ENCODE data around the gene SPC25.
"Not testable (repeated sequence)": the region's sequence is repeated elsewhere in the genome, so short reads cannot be mapped to it uniquely, and the experiment has no call there.

The SPC25 gene

GRCh38 chr2:168890006-168890782 lies at the start of gene SPC25:
Gene SPC25 (minus strand): TSS chr2:168890430. CDS start chr2:168889519, 911 bp downstream.
- DNase-seq = peak; percentile 92

DNA sequence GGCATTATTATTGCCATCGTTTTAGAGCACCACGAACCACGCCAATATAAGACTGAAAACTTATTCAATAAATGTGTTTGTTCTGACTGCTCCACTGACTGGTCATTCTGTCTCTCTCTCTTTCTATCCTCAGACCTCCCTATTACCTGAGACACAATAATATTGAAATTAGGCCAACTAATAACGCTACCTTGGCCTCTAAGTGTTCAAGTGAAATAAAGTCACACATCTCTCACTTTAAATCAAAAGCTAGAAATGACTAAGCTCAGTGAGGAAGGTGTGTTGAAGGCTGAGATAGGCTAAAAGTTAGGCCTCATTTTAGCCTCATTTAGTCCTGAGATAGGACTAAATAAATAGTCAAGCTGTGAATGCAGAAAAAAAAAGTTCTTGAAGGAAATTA lies 49.7 kb upstream of the SPC25 start:
- DNase-seq = no peak

- no peak for DNase-seq
Observed at GRCh38 chr2:168939061-168939460, 48.8 kb upstream of the SPC25 start.

DNA sequence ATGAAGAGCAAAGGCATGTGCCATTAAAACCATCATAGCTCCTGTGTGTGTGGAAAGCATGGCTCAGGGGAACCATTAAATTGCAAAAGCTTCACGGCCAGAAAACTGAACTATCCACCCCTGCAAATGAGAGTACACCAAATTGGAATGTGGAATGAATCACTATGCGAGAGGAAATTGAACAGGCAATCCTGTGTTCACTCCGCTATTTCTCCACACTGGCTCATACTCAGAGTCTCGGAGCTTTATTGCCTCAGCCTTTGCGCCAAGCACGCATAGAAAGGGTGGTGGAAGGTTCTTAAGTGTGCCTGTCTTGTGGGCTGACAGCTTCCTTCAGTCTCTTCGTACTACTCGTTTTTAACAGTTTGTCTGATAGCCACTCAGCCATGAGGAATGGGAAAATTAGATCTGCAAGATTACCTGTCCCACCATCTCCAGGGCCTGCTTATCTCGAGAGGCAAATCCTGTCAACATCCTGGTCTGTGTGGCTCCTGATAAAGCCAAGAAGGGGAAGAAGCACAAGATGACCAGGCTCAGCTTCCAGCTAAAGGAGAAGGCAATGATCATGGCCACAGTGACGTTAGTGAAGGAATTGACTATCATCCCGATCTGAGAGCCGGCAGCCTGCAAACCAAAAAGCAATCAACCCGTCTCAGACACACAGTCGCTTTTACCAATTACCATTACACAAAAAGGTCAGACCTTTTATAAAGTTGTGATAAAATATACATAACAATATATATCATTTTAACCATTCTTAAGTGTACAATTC lies 45.8 kb upstream of the SPC25 start:
- no peak for DNase-seq

GRCh38 chr2:168934826-168935225 lies 44.6 kb upstream of the SPC25 start:
- DNase-seq = no peak

DNA sequence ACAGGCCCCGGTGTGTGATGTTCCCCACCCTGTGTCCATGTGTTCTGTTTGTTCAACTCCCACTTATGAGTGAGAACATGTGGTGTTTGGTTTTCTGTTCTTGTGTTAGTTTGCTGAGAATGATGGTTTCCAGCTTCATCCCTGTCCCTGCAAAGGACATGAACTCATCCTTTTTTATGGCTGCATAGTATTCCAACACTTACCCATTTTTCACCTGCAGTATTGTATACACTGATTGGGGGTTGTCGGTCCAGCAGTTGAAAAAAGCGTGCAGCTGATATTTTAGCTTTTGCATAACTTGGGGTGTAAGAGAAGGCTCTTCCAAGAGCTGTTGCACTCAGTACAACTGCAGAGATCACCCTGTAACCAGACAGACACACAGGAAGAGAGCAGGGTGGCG lies 41.9 kb upstream of the SPC25 start:
- not testable (repeated sequence) for DNase-seq

DNA sequence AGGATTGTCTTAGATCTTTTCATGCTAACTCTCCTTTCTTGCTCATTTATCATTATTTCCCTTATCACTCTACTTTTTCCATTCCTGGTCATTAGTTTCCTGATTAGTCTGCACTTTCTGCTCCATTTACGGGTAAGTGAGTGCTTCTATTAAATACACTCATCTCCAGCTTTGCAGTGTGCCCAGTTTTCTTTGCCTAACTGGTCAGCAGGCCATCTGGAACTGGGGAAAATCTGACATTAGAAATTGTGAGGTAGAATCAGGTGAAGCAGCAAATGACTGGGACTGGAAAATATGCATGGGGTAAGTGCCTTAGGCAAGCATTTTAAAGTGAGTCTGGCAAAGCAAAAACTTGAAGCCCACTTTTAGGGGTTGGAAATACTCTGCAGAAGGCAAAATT lies 40.0 kb upstream of the SPC25 start:
- no peak for DNase-seq

GRCh38 chr2:168929031-168929430 lies 38.8 kb upstream of the SPC25 start:
- DNase-seq = no peak

DNA sequence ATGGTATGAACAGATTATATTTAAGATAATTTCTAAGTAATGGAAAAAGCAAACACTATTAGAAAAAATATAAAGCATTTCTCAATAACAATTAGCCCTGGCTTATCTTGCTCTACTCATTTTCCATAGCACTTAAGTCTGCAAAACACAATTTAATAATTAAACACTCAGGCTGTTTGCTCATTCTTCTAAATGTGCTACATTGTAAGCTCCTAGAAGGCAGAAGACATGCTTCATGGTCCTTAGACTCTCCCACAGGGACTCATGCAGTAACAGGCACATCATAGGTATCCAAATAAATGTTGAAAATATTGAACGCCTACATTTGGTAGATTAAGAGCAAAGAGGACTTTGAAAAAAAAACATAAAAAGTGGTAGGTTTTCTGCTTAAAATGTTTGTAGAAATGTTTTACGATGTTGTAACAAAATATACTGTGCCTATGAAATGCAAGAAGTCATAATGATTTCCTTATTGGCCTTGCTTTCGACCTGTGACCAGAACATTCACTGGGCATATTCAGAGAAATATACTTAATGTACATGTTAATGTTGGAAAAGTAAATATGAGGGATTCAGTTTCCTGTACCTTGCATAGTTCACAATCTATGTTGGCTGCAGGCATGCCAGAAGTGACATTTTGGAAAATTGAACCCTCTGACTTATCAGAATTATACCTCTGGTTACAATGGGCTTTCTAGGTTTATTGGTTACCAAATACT lies 38.0 kb upstream of the SPC25 start:
- DNase-seq = no peak

GRCh38 chr2:168926621-168927386 lies 36.6 kb upstream of the SPC25 start:
- no peak for DNase-seq

GRCh38 chr2:168920504-168921157 lies 30.4 kb upstream of the SPC25 start:
- DNase-seq = peak; percentile 51

GRCh38 chr2:168916331-168916675 lies 26.1 kb upstream of the SPC25 start:
- no peak for DNase-seq

DNA sequence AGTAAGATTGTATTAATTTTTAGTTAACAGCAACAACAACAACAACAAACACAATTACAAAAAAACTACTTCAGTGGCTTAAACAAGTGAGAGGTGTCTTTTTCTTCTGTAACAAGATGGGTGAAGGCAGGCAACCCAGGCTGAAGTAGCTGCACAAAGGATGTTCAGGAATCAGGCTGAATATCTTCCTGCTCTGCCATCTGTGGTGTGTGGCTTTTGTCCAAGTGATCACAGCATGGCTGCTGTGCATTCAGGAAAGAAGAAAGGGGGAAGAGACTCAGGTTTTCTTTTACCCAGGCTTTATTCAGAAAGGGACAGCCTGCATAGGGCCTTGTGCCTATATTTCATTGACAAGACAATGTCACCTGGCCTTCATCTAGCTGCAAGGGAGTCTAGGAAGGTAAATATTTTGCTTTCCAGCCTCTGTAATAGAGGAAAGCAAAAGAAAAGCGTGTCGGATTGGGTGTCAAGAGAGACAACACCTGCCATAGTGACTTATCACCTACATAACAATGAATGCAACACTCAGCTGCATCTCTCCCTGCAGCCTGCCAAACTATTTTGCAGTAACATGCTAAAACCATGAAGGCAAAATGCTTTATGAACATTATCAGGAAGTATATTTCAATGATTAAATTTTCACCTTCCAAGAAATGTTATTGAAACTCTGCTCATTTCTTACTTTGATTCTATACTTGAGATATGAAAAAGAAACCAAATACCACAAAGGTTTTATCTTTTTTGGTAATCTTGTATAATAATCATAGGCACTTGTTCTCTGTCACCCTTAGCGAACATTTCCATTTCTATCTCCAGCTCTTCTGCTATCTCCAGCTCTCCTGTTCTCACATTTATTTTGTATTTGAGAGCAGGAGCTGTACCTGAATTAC lies 25.5 kb upstream of the SPC25 start:
- DNase-seq = no peak

DNA sequence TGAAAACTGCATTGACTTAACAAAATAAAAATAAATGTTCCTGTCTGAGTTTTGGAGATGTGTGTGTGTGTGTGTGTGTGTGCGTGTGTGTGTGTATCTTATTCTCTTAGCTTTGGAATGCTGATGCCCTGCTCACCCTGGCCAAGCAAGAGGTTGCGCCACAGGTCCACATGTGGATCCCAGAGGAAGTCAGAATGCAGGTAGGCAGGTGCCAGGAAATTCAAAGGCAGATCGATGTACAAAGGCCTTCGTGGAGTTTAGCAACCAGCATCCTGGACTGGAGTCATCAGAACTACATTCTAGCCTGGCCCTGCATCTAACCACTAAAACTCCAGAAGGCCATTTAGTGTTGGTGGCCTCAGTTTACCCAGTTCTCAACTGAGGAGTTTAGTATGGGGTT lies 23.3 kb upstream of the SPC25 start:
- no peak for DNase-seq

GRCh38 chr2:168912901-168913369 lies 22.7 kb upstream of the SPC25 start:
- no peak for DNase-seq

DNA sequence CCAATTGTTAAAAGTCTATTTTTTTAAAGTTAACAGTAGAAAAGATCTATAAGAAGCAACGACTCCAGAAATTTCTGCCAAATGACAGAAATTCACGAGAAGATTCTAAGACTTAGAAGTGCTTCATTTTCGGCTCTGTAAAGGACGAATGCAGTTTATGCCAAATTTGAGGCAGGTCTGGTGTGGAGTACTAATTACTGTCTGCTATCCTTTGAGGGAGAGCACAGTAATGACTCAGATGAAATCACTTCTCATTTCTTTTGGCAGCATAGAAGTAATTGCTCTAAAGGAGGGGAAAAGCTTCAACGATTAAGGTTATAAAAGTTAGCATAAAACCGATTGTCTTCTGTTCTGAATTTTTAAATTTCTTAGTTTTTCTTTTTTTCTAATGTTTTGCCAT lies 22.2 kb upstream of the SPC25 start:
- DNase-seq = no peak

DNA sequence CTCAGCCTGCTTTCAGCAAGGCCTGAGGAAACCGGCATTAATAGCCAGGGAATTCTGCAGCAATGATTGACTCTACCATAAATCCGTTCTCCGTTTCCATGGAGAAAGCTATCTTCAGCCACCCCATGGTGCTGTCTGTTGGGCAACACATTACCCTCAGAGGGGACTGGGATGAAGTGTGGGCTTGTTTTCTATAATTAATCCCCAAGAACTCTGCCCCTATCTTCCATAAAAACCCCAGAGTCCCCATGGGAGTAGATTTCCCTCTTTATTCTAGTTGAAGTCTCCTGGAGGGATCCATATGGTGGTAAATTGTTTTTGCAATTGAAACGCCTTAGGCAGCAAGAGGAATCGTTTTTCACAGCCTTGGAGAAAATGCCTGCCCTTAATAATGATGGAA lies 20.1 kb upstream of the SPC25 start:
- DNase-seq = no peak

DNA sequence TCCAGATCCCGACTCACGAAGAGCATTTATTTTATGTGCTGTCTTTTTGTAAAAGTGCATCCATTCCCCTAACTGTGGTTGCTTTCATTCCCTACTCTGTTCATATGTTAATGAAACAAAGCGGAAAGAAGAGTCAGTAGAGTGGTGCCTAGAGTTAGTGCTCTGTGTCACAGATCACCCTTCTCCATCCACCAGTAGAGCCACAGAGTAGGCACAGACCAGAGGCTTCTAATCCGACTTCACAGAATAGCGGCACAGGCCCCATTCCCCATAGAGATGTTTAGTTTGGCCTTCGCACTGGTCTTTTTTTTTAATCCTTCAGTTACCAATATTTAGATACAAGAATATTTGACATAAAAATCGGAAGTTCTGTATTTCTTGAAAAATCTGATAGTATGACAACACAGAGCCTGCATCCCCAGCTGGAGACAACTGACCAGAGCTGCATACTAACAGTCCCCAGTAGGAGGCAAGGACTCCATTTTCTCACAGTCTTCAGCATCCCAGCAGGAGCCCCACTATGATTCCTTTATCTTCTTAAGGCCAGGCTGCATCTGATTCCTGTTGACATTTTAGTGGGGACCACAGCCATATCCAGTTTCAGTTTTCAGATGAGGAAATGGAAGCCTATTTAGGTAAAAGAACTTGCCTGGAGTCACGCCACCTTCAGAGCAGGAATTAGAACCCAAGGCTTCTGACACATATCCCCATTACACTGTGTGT lies 17.9 kb upstream of the SPC25 start:
- DNase-seq = no peak

DNA sequence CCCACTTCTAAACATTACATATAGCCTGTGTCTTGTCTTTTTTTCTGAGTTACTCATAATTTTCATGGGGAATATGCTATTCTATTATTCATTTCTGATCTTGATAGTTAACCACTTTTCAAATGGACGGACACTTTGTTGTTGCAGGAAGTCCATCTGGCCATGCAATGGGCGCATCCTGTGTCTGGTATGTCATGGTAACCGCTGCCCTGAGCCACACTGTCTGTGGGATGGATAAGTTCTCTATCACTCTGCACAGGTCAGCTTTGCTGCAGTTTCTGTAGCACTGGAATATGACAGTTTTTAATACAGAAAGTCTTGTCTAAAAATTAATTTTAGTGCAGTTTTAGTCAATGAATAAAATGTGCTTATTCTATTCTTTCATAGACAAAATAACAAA lies 14.1 kb upstream of the SPC25 start:
- no peak for DNase-seq

GRCh38 chr2:168903888-168904287 lies 13.7 kb upstream of the SPC25 start:
- no peak for DNase-seq

DNA sequence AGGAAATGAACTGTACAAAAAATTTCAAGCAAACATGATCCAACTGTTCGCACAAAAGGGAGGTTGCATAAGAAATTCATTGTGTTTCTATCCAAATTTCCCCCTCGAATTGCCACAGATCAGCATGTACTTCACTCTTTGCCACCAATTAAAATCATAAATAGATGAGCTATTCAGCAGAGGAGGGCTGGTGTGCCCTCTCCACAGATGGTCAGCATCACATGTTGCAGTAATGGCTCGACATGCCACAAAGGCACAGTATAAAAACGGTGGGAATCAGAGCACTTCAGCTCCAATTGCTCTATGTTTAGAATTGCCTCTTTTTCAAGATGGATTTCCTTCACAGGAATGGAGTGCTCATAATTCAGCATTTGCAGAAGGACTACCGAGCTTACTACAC lies 10.8 kb upstream of the SPC25 start, which contains the start of gene G6PC2:
Gene G6PC2 (plus strand): TSS at position 289 of the 400 bp plus-strand sequence. CDS start 41 bp downstream, at position 330.
- no peak for DNase-seq
